ENCODE measurements around the gene MMD. TPM values are rescaled to one million over a fixed set of nuclear protein-coding genes. Genes with fewer than 3 reads are reported as not detected.

Gene MMD
- total and polyA plus RNA-seq, 9 of the 15 experiments (the other 6 are each of a cell fraction or from before 2014, with no cell fraction given): 3.1 to 18.9 (median 10.7) TPM

DNA sequence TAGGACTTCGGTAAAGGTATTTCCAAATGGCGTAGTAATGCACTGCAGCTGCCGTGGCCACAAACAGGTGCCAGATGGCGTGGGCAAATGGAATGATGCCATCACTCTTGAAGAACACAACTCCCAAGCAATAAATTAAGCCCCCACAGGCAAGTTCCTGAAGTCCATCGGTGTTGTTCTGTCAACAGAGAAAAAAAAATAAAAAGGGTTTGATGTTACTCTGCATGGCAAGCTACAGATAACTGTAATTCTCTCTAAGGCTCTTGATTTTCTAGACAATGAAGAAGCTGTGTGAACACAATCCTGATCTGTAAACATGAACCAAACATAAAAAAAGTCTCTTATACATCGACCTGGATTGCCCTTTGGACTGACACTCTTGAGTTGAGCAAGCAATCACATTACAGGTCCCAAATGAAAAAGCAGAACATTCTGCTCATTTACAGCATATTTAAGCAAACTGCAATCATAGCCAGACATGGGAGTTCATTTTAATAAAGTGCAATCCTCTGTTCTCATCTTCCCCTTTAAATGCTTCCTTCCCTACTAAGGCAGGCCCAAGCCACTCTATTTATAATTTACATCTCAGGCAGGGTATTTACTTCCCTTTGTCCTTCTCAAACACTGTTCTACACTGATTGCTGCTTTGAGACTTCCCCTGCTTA, 27.1 kb downstream of the MMD start:
- Histone ChIP-seq H3K9me3 (replicated peaks; ENCODE audit: control insufficient read depth, insufficient read depth, low read depth, low read length) (no peaks in the 10 kb centered on the region), H3K4me2 (ENCODE audit: insufficient read depth, low read length) (no peak overlapping the region), H3K36me3 (ENCODE audit: control insufficient read depth, insufficient read depth, low read length) (peaks cover 5% of the 10 kb centered on the region; the same call in 1 of the 3 replicates), H3K9me1 (ENCODE audit: control insufficient read depth, insufficient read depth, low read length) (no peaks in the 10 kb centered on the region), H3K9ac (ENCODE audit: insufficient read depth in 1 of 2, low read depth in 2 of 2, low read length in 2 of 2) (no peak overlapping the region), H3K27ac (ENCODE audit: extremely low read depth, low read depth, low read length) (no peak overlapping the region), H3K79me2 (ENCODE audit: control insufficient read depth, insufficient read depth, low read length) (no peaks in the 10 kb centered on the region), H4K20me1 (replicated peaks; ENCODE audit: control insufficient read depth, insufficient read depth, low read length) (no peaks in the 10 kb centered on the region), H2AFZ (ENCODE audit: low read depth, low read length) (no peak overlapping the region), H3K4me1 (replicated peaks in 1 of 2; ENCODE audit: control insufficient read depth in 2 of 2, insufficient read depth in 2 of 2, low read length in 2 of 2) (no peaks in the 10 kb centered on the region), H3K27me3 (ENCODE audit: control insufficient read depth in 2 of 2, insufficient read depth in 2 of 2, low read length in 2 of 2) (no peaks in the 10 kb centered on the region), H3K4me3 (no peak overlapping the region)
- no peak for TF ChIP-seq ZNF507 (tag; conservative IDR thresholded peaks at IDR 0.05)
- TF ChIP-seq ELK1 (CRISPR knock-in tag; IDR thresholded peaks at IDR 0.05): no peak
- TF ChIP-seq SIRT6 (IDR thresholded peaks at IDR 0.05; ENCODE audit: low read depth, low read length): no peak
- no peak for TF ChIP-seq TAF1 (IDR thresholded peaks at IDR 0.05; ENCODE audit: control insufficient read depth, extremely low read depth, insufficient read depth, low read length, severe bottlenecking)
- TF ChIP-seq, protein P1, sequence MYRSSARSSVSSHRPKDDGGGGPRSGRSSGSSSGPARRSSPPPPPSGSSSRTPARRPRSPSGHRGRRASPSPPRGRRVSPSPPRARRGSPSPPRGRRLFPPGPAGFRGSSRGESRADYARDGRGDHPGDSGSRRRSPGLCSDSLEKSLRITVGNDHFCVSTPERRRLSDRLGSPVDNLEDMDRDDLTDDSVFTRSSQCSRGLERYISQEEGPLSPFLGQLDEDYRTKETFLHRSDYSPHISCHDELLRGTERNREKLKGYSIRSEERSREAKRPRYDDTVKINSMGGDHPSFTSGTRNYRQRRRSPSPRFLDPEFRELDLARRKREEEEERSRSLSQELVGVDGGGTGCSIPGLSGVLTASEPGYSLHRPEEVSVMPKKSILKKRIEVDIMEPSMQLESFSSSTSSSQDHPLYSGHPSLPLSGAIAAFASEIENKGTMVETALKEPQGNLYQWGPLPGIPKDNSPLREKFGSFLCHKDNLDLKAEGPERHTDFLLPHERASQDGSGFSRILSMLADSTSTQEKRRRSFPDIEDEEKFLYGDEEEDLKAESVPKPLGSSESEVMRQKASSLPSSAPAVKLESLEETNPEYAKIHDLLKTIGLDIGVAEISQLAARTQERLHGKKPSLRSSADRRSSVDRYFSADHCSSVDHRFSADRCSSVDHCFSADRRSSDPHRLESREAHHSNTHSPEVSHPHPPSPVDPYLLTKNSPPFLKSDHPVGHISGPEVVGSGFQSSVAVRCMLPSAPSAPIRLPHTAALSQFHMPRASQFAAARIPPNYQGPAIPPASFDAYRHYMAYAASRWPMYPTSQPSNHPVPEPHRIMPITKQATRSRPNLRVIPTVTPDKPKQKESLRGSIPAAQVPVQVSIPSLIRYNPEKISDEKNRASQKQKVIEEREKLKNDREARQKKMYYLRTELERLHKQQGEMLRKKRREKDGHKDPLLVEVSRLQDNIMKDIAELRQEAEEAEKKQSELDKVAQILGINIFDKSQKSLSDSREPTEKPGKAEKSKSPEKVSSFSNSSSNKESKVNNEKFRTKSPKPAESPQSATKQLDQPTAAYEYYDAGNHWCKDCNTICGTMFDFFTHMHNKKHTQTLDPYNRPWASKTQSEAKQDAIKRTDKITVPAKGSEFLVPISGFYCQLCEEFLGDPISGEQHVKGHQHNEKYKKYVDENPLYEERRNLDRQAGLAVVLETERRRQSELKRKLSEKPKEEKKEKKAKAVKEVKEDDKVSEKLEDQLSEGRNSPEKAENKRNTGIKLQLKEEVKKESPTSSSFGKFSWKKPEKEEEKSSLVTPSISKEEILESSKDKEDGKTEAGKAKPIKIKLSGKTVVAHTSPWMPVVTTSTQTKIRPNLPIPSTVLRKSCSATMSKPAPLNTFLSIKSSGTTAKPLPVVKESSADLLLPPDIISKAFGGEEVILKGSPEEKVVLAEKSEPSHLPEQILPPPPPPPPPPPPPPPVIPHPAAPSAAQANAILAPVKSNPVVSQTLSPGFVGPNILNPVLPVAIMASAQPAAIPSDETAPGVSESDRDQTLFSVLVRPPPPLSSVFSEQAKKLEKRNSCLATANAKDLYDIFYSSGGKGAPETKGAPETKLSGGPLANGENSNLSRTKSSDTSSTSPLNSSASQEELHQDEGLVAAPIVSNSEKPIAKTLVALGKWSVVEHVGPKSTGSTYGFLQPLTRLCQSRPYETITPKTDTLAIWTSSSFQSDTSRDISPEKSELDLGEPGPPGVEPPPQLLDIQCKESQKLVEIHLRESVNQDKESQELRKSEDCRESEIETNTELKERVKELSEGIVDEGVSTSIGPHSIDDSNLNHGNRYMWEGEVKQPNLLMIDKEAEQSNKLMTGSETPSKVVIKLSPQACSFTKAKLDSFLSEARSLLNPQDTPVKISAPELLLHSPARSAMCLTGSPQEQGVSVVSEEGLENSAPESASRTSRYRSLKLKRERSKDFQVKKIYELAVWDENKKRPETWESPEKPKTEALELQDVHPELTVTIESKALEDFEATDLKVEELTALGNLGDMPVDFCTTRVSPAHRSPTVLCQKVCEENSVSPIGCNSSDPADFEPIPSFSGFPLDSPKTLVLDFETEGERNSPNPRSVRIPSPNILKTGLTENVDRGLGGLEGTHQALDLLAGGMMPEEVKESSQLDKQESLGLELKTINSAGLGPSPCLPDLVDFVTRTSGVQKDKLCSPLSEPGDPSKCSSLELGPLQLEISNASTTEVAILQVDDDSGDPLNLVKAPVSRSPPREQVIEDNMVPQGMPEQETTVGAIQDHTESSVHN (IDR thresholded peaks at IDR 0.05; ENCODE audit: borderline replicate concordance in 1 of 2, low read depth in 1 of 2): no peak
- no peak for TF ChIP-seq FOXP1 (CRISPR knock-in tag; IDR thresholded peaks at IDR 0.05)
- TF ChIP-seq XRCC4 (IDR thresholded peaks at IDR 0.05; ENCODE audit: extremely low read depth, insufficient read depth, insufficient read length): no peak
- no peak for TF ChIP-seq HCFC1 (IDR thresholded peaks at IDR 0.05; ENCODE audit: low read depth, low read length)
- TF ChIP-seq ZNF282 (CRISPR knock-in tag; IDR thresholded peaks at IDR 0.05): no peak
- TF ChIP-seq ZBTB12 (CRISPR knock-in tag; IDR thresholded peaks at IDR 0.05): no peak
- intact Hi-C loops (cut with micrococcal nuclease) (no loop called here), in situ Hi-C loops (cut with MboI) (no loop called here)
- ATAC-seq (no peak), DNase-seq (ENCODE audit: extremely low read depth in 1 of 4, low spot score in 3 of 4) (no peak), FAIRE-seq (no peak)
- WGBS (ENCODE audit: insufficient coverage, low coverage, missing lambda C conversion rate): 60% methylated on average over 6 of the region's 6 CpGs
- ChIA-PET CTCF (ENCODE audit: low intra/inter-chr PET ratio) (no interaction called here), POLR2A (interaction anchor here (0.6 kb wide), 1 partner anchor 1495 kb away, joined by 3 read pairs; no protein-coding TSS in a partner anchor)
- BruUV-seq (replicated peaks): no TSS peak

All from K562 (cell line).